Astrocyte (in vitro differentiated cells and primary cell): ENCODE results near the gene OGFOD2. TPM values are rescaled to one million over a fixed set of nuclear protein-coding genes. Genes with fewer than 3 reads are reported as not detected.
"Not testable (repeated sequence)": the region's sequence is repeated elsewhere in the genome, so short reads cannot be mapped to it uniquely, and the experiment has no call there.

Experiments used
- DNase-seq: peaks from one replicate; pipeline ENCODE4 v3.0.0-alpha.2; 2010; ENCODE audit warnings: low read depth
- FAIRE-seq: peaks from 2 replicates; lab custom pipeline; 2011; peaks lifted over from hg19 to GRCh38; lab: Jason Lieb, UNC
- H2AFZ ChIP-seq: 2 replicates; pipeline ENCODE4 v1.6.0; 2012; ENCODE audit warnings: low read depth, low read length, inconsistent platforms
- H3K27ac ChIP-seq: 2 replicates; pipeline ENCODE4 v1.5.1; 2011; ENCODE audit warnings: low read depth, low read length, inconsistent platforms
- H3K27me3 ChIP-seq: 2 replicates; pipeline ENCODE4 v1.6.0; 2011; ENCODE audit warnings: low read length, inconsistent platforms; ENCODE audit not compliant: insufficient read depth
- H3K36me3 ChIP-seq: 2 replicates; pipeline ENCODE4 v1.5.1; 2011; ENCODE audit warnings: low read length, inconsistent platforms; ENCODE audit not compliant: insufficient read depth
- H3K4me1 ChIP-seq: 2 replicates; pipeline ENCODE4 v1.5.1; 2011; ENCODE audit warnings: low read length, inconsistent platforms; ENCODE audit not compliant: insufficient read depth
- H3K4me2 ChIP-seq: 2 replicates; pipeline ENCODE4 v1.6.0; 2012; ENCODE audit warnings: low read length, inconsistent platforms
- H3K4me3 ChIP-seq: 2 replicates; pipeline ENCODE4 v1.5.1; 2011; ENCODE audit warnings: low read depth, mild to moderate bottlenecking, low read length, inconsistent platforms; ENCODE audit not compliant: insufficient read depth
- H3K79me2 ChIP-seq: 2 replicates; pipeline ENCODE4 v1.6.0; 2012; ENCODE audit warnings: mild to moderate bottlenecking, low read length, inconsistent platforms; ENCODE audit not compliant: insufficient read depth
- H3K9ac ChIP-seq: 2 replicates; pipeline ENCODE4 v1.6.0; 2012; ENCODE audit warnings: mild to moderate bottlenecking, low read length, inconsistent platforms
- H3K9me3 ChIP-seq: 2 replicates; pipeline ENCODE4 v1.5.1; 2012; ENCODE audit warnings: low read depth, mild to moderate bottlenecking, low read length, inconsistent platforms; ENCODE audit not compliant: insufficient read depth
- H4K20me1 ChIP-seq: 2 replicates; pipeline ENCODE4 v1.6.0; 2012; ENCODE audit warnings: low read length, inconsistent platforms; ENCODE audit not compliant: insufficient read depth
- H3K27ac Mint-ChIP-seq: one replicate; pipeline ENCODE4 v1.8.0; 2021; ENCODE audit warnings: mild to moderate bottlenecking, mixed read lengths; ENCODE audit not compliant: unreplicated experiment
- H3K27me3 Mint-ChIP-seq: one replicate; pipeline ENCODE4 v1.8.0; 2021; ENCODE audit warnings: low read depth, mixed read lengths; ENCODE audit not compliant: unreplicated experiment
- H3K36me3 Mint-ChIP-seq: one replicate; pipeline ENCODE4 v1.8.0; 2021; ENCODE audit warnings: low read depth, mixed read lengths; ENCODE audit not compliant: unreplicated experiment
- H3K4me1 Mint-ChIP-seq: one replicate; pipeline ENCODE4 v1.8.0; 2021; ENCODE audit warnings: low read depth, mixed read lengths; ENCODE audit not compliant: unreplicated experiment
- H3K4me3 Mint-ChIP-seq: one replicate; pipeline ENCODE4 v1.8.0; 2021; ENCODE audit warnings: mild to moderate bottlenecking, moderate library complexity, mixed read lengths; ENCODE audit not compliant: unreplicated experiment
- H3K9me3 Mint-ChIP-seq: one replicate; pipeline ENCODE4 v1.8.0; 2021; ENCODE audit warnings: mild to moderate bottlenecking, mixed read lengths; ENCODE audit not compliant: unreplicated experiment
- EZH2 ChIP-seq: IDR thresholded peaks from 2 replicates; pipeline ENCODE4 v1.6.1; 2012; ENCODE audit warnings: mild to moderate bottlenecking, low read length, inconsistent platforms; ENCODE audit not compliant: insufficient read depth
- total RNA-seq: library from RNA; stranded (reverse); gene quantifications from 2 replicates; pipeline ENCODE4 v1.2.1, GENCODE V29; 2021
- TF ChIP-seq, protein P1 (sequence below): IDR thresholded peaks from 2 replicates; pipeline ENCODE4 v1.5.1; 2011; ENCODE audit warnings: low read depth, mild to moderate bottlenecking, inconsistent platforms, low read length, moderate library complexity; ENCODE audit not compliant: insufficient read depth

OGFOD2 gene
- total RNA-seq, 1 donor from 2014 or later = 13.3 TPM

GRCh38 chr12:123010681-123011080, 35.6 kb downstream of the OGFOD2 start:
- Histone ChIP-seq H3K9ac (no peak overlapping the region), H3K27me3 (no peaks in the 10 kb centered on the region), H3K4me2 (no peak overlapping the region), H3K4me3 (no peak overlapping the region), H4K20me1 (no peaks in the 10 kb centered on the region), H3K4me1 (peaks cover 6% of the 10 kb centered on the region), H3K79me2 (no peaks in the 10 kb centered on the region), H3K36me3 (no peaks in the 10 kb centered on the region), H2AFZ (no peak overlapping the region), H3K9me3 (no peaks in the 10 kb centered on the region), H3K27ac (no peak overlapping the region)
- no peaks in the 10 kb centered on the region for H3K9me3 Mint-ChIP-seq
- no peak for TF ChIP-seq EZH2
- TF ChIP-seq, protein P1, sequence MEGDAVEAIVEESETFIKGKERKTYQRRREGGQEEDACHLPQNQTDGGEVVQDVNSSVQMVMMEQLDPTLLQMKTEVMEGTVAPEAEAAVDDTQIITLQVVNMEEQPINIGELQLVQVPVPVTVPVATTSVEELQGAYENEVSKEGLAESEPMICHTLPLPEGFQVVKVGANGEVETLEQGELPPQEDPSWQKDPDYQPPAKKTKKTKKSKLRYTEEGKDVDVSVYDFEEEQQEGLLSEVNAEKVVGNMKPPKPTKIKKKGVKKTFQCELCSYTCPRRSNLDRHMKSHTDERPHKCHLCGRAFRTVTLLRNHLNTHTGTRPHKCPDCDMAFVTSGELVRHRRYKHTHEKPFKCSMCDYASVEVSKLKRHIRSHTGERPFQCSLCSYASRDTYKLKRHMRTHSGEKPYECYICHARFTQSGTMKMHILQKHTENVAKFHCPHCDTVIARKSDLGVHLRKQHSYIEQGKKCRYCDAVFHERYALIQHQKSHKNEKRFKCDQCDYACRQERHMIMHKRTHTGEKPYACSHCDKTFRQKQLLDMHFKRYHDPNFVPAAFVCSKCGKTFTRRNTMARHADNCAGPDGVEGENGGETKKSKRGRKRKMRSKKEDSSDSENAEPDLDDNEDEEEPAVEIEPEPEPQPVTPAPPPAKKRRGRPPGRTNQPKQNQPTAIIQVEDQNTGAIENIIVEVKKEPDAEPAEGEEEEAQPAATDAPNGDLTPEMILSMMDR = no peak
- DNase-seq (no peak), FAIRE-seq (no peak)
- peaks cover 6% of the 10 kb centered on the region for H3K4me1 Mint-ChIP-seq
- H3K27ac Mint-ChIP-seq = no peak overlapping the region
- H3K36me3 Mint-ChIP-seq = peaks cover 17% of the 10 kb centered on the region
- H3K27me3 Mint-ChIP-seq = no peaks in the 10 kb centered on the region
- H3K4me3 Mint-ChIP-seq = no peak overlapping the region

GRCh38 chr12:123011701-123012100, 36.7 kb downstream of the OGFOD2 start:
- Histone ChIP-seq H3K4me3 (no peak overlapping the region), H3K4me2 (no peak overlapping the region), H2AFZ (no peak overlapping the region), H3K79me2 (no peaks in the 10 kb centered on the region), H3K9me3 (no peaks in the 10 kb centered on the region), H3K36me3 (no peaks in the 10 kb centered on the region), H4K20me1 (no peaks in the 10 kb centered on the region), H3K27ac (no peak overlapping the region), H3K27me3 (no peaks in the 10 kb centered on the region), H3K4me1 (peaks cover 6% of the 10 kb centered on the region), H3K9ac (no peak overlapping the region)
- no peak for FAIRE-seq
- Mint-ChIP-seq H3K27me3 (no peaks in the 10 kb centered on the region), H3K36me3 (peaks cover 19% of the 10 kb centered on the region), H3K9me3 (peaks cover 2% of the 10 kb centered on the region), H3K27ac (no peak overlapping the region), H3K4me1 (peaks cover 5% of the 10 kb centered on the region), H3K4me3 (no peak overlapping the region)
- TF ChIP-seq EZH2 = no peak
- TF ChIP-seq, protein P1 = no peak
- no peak for DNase-seq

GRCh38 chr12:123013185-123014095, 38.4 kb downstream of the OGFOD2 start:
- DNase-seq (no peak), FAIRE-seq (no peak)
- Mint-ChIP-seq H3K36me3 (peaks cover 15% of the 10 kb centered on the region), H3K27ac (no peak overlapping the region), H3K4me3 (no peak overlapping the region), H3K27me3 (no peaks in the 10 kb centered on the region), H3K9me3 (peaks cover 2% of the 10 kb centered on the region), H3K4me1 (no peaks in the 10 kb centered on the region)
- Histone ChIP-seq H2AFZ (no peak overlapping the region), H3K9me3 (no peaks in the 10 kb centered on the region), H3K4me1 (no peaks in the 10 kb centered on the region), H3K4me3 (no peak overlapping the region), H3K27me3 (no peaks in the 10 kb centered on the region), H4K20me1 (no peaks in the 10 kb centered on the region), H3K9ac (no peak overlapping the region), H3K27ac (no peak overlapping the region), H3K4me2 (no peak overlapping the region), H3K79me2 (no peaks in the 10 kb centered on the region), H3K36me3 (no peaks in the 10 kb centered on the region)
- TF ChIP-seq EZH2 = no peak

DNA sequence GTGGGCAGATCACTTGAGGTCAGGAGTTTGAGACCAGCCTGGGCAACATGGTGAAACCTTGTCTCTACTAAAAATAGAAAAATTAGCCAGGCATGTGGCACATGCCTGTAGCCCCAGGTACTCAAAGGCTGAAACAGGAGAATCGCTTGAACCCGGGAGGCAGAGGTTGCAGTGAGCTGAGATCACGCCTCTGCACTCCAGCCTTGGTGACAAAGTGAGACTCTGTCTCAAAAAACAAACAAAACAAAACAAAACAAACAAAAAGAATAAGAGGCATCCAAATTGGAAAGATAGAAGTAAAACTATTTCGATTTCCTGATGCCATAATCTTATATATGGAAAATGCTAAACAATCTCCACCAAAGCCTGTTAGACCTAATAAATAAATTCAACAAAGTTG, 39.4 kb downstream of the OGFOD2 start:
- not testable (repeated sequence) for H3K4me3 ChIP-seq, DNase-seq, H3K9me3 Mint-ChIP-seq, H3K79me2 ChIP-seq, H4K20me1 ChIP-seq, H3K27ac Mint-ChIP-seq, H3K36me3 ChIP-seq, H3K9ac ChIP-seq, H3K4me1 ChIP-seq, H3K9me3 ChIP-seq, FAIRE-seq, H3K4me3 Mint-ChIP-seq, H3K4me2 ChIP-seq, H3K4me1 Mint-ChIP-seq, H3K27ac ChIP-seq, H3K27me3 ChIP-seq, H3K27me3 Mint-ChIP-seq, H2AFZ ChIP-seq
- peaks cover 15% of the 10 kb centered on the region for H3K36me3 Mint-ChIP-seq
